ENCODE results near the gene LPP.
A peak's percentile ranks its signal among the peaks of the same experiment; 100 is the strongest.

Gene LPP

GRCh38 chr3:188154809-188155574, 1.0 kb downstream of the LPP start:
- TF ChIP-seq CTCF (IDR thresholded peaks at IDR 0.05; ENCODE audit: low read depth, low read length, missing control alignments) = no peak
- DNase-seq (ENCODE audit: extremely low read depth, low read depth) = no peak
- peak overlapping the region; percentile 74 for H3K4me3 ChIP-seq (replicated peaks; ENCODE audit: low read depth, low read length)

- no peak for TF ChIP-seq CTCF (IDR thresholded peaks at IDR 0.05; ENCODE audit: low read depth, low read length, missing control alignments)
- no peak overlapping the region for H3K4me3 ChIP-seq (replicated peaks; ENCODE audit: low read depth, low read length)
- DNase-seq (ENCODE audit: extremely low read depth, low read depth) = no peak
Measured at GRCh38 chr3:188156056-188156455, 2.1 kb downstream of the LPP start.

DNA sequence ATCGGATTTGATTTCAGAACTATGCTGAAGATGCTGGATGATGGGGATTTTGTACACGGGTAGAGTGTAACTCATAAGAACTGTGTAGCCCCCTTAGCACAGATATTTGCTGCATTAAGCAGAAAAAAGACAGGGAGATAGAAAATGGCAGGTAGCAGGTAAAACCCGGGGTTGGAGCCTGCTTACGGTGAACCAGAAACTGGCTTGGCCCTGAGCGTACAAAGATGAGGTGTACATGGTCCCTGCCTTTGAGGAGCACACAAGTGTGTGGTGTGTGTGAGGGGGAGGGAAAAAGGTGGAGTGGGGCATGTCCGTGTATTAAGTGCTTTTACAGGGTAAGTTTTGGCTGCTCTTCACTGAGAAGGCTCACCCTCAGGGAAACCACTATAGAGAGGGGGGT, 3.5 kb downstream of the LPP start:
- no peak for TF ChIP-seq CTCF (IDR thresholded peaks at IDR 0.05; ENCODE audit: low read depth, low read length, missing control alignments)
- DNase-seq (ENCODE audit: extremely low read depth, low read depth) = no peak
- no peak overlapping the region for H3K4me3 ChIP-seq (replicated peaks; ENCODE audit: low read depth, low read length)

GRCh38 chr3:188157971-188158370, 4.0 kb downstream of the LPP start:
- no peak for TF ChIP-seq CTCF (IDR thresholded peaks at IDR 0.05; ENCODE audit: low read depth, low read length, missing control alignments)

GRCh38 chr3:188158731-188159310, 4.9 kb downstream of the LPP start:
- TF ChIP-seq CTCF (IDR thresholded peaks at IDR 0.05; ENCODE audit: low read depth, low read length, missing control alignments) = no peak
- no peak overlapping the region for H3K4me3 ChIP-seq (replicated peaks; ENCODE audit: low read depth, low read length)
- DNase-seq (ENCODE audit: extremely low read depth, low read depth) = no peak

More at GRCh38 chr3:188157971-188158370, 4.0 kb downstream of the LPP start:
- DNase-seq (ENCODE audit: extremely low read depth, low read depth) = no peak
- H3K4me3 ChIP-seq (replicated peaks; ENCODE audit: low read depth, low read length) = no peak overlapping the region

DNA sequence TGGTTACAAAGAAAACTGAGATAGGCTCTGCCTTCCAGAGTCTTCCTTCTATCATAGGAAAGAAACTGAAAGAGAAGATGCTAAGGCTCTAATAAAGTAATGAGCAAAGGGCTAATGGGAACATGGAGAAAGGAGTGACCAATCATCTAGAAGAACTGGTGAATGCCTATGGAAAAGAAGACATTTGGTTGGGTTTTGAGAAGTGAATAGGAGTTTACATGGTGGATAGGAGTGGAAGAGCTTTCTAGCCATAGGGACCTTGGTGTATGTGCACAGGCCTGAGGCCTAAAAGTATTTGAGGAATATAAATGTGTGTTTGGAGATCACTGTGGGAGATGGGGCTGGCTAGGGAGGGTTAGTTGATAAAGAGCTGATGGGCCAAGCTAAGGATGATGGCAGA, 6.8 kb downstream of the LPP start:
- TF ChIP-seq CTCF (IDR thresholded peaks at IDR 0.05; ENCODE audit: low read depth, low read length, missing control alignments) = no peak

More for the DNA sequence above, 6.8 kb downstream of the LPP start:
- no peak overlapping the region for H3K4me3 ChIP-seq (replicated peaks; ENCODE audit: low read depth, low read length)
- no peak for DNase-seq (ENCODE audit: extremely low read depth, low read depth)
